Heart left ventricle (tissue), 16 donors: ENCODE measurements around the gene UCHL1. TPM values are rescaled to one million over a fixed set of nuclear protein-coding genes. Genes with fewer than 3 reads are reported as not detected.
A peak's percentile ranks its signal among the peaks of the same experiment; 100 is the strongest.

Experiments used
- ATAC-seq, 4 donors: fragments of 200-7000 bp; cut with Tn5 transposase; one replicate each; pipeline ENCODE4 v1.9.1; 2020 to 2022; ENCODE audit warnings: moderate library complexity in 4 of 4, mild to moderate bottlenecking in 3 of 4, moderate number of reproducible peaks in 1 of 4
- DNase-seq, 5 donors: peaks; one replicate each; pipeline ENCODE4 v3.0.0-alpha.2; 2020
- H3K27ac ChIP-seq, 12 donors: fragments of 200-600 bp; sonication (generic) in 4 of 12; one replicate each; pipeline versions ENCODE4 v1.5.0 to v1.8.0; 2016 to 2022; ENCODE audit warnings: mild to moderate bottlenecking in 2 of 12
- H3K27me3 ChIP-seq, 9 donors: fragments of 200-600 bp; sonication (generic) in 2 of 9; one replicate each; pipeline versions ENCODE4 v1.5.1 to v1.8.0; 2016 to 2022; ENCODE audit warnings: mild to moderate bottlenecking in 3 of 9
- H3K36me3 ChIP-seq, 9 donors: fragments of 200-600 bp; sonication (generic) in 2 of 9; one replicate each; pipeline versions ENCODE4 v1.5.0 to v1.8.0; 2018 to 2022; ENCODE audit warnings: mild to moderate bottlenecking in 2 of 9
- H3K4me1 ChIP-seq, 12 donors: fragments of 200-600 bp; sonication (generic) in 4 of 12; one replicate each; pipeline versions ENCODE4 v1.5.0 to v1.8.0; 2016 to 2022; ENCODE audit warnings: mild to moderate bottlenecking in 3 of 12
- H3K4me3 ChIP-seq, 12 donors: fragments of 200-600 bp; sonication (generic) in 4 of 12; one replicate each; pipeline versions ENCODE4 v1.5.0 to v1.8.0; 2017 to 2022; ENCODE audit warnings: mild to moderate bottlenecking in 9 of 12, moderate library complexity in 4 of 12
- H3K9me3 ChIP-seq, 12 donors: fragments of 200-600 bp; sonication (generic) in 4 of 12; one replicate each; pipeline versions ENCODE4 v1.5.0 to v1.8.0; 2016 to 2022; ENCODE audit warnings: mild to moderate bottlenecking in 1 of 12
- CTCF ChIP-seq, 12 donors: fragments of 200-600 bp; sonication (generic) in 4 of 12; IDR thresholded peaks; one replicate each; pipeline versions ENCODE4 v1.5.0 to v1.8.0; 2018 to 2022; ENCODE audit warnings: antibody characterized with exemption in 12 of 12, mild to moderate bottlenecking in 5 of 12
- POLR2A ChIP-seq, 2 donors: fragments of 450-650 bp; IDR thresholded peaks; one replicate each; pipeline ENCODE4 v1.6.1; 2017; ENCODE audit warnings: antibody characterized with exemption in 2 of 2, mild to moderate bottlenecking in 2 of 2, moderate library complexity in 2 of 2
- WGBS, 4 donors: extraction: QIAGEN DNeasy Blood & Tissue Kit in 2 of 4; methylation state at CpG; one replicate each; pipeline versions ENCODE4 v1.1.5 to v1.1.7; 2013 to 2018; 5-methylcytosine and 5-hydroxymethylcytosine counted together
- intact Hi-C, 10 donors: fragments of 100-400 bp; cut with DNase I; formaldehyde crosslinking; loops; one replicate each; pipeline versions ENCODE4 v1.11.1 to v1.14.2; 2022
- polyA plus RNA-seq, 2 donors: library from polyadenylated mRNA; stranded (reverse); fragments of 200-250 nt; gene quantifications; one replicate each; pipeline ENCODE4 v1.2.3, GENCODE V29; 2013
- total RNA-seq, 9 donors: library from RNA; depleted of rRNA in 2 of 9; stranded (reverse); fragments of >200 nt in 2 of 9; fragmentation: NEBNext Ultra II Directional in 3 of 9; extraction: Animal tissue kit (Norgen Biotek cat#: 25700) in 3 of 9; gene quantifications; one replicate each; pipeline versions ENCODE4 v1.1.0 to v1.2.4, GENCODE V29; 2016 to 2023
- donor health status: ischemic (EF 13 %, LVEDD 7.1; RV severe dilation, severe dysfunction).
- donor health status: healthy with polysubstance abuse.
- donor health status: DM: no; HTN: yes; CAD: no.
- donor health status: DM: no; HTN: no; CAD: no.
- donor health status: ischemic (EF 25% LVEDD 6.9; RV normal size, moderate dysfunction).
- donor health status: ischemic (EF 25% LVEDD 5.7; RV mildly dilated, moderate dysfunction).
- donor health status: healthy.
- donor health status: DM: yes; HTN: yes; CAD: no.
- donor health status: ischemic (EF 35%, LVEDD 5.7; RV mildly dilated, moderate dysfunction).
- donor health status: nonischemic (EF 11% LVEDD 7.7; RV severe dilation, severe dysfunction).
- donor health status: DM: yes; HTN: yes; CAD: no.
- donor health status: PGD.
- donor health status: ischemic (EF 29% LVEDD 5.4; RV normal size, mild dysfunction).
- donor health status: nonischemic (EF 23%, LVEDD 6.1; RV moderate dilation, normal function).

Gene UCHL1
- total and polyA plus RNA-seq, 11 donors = 2.8 to 81.8 (median 17.7) TPM

- WGBS, 4 donors = 66 to 75% (median 69%) methylated on average over 8 of the region's 8 CpGs
- peak in 2 of 4 donors; percentile 18 to 41 for ATAC-seq
- intact Hi-C loops = loop anchor here (2.0 to 10.0 kb wide), 10 partner anchors 77 to 607 kb away; partner anchors contain the start of gene LIMCH1 (in 1 of the 10)
These were observed 23.3 kb downstream of the UCHL1 start for GRCh38 chr4:41280010-41280409.

GRCh38 chr4:41281038-41281634 lies 24.4 kb downstream of the UCHL1 start:
- TF ChIP-seq POLR2A (IDR thresholded peaks at IDR 0.05) = no peak
- peak; percentile 78 to 94 (median 87) for TF ChIP-seq CTCF (IDR thresholded peaks at IDR 0.05)
- no peaks in the 10 kb centered on the region for H3K36me3 ChIP-seq
- H3K4me1 ChIP-seq = peaks cover 0 to 7% (median 0%) of the 10 kb centered on the region in 12 donors
- DNase-seq (peak in 2 of 5 donors; percentile 35 to 50), ATAC-seq (peak; percentile 94 to 96 (median 95))
- intact Hi-C loops = loop anchor here (1.0 to 10.0 kb wide), 12 partner anchors 76 to 606 kb away; partner anchors contain the start of gene LIMCH1 (in 1 of the 10)
- H3K9me3 ChIP-seq = no peaks in the 10 kb centered on the region
- no peak overlapping the region for H3K27ac ChIP-seq
- H3K4me3 ChIP-seq = no peak overlapping the region
- 11 to 16% (median 14%) methylated on average over 7 of the region's 7 CpGs for WGBS, 4 donors
- peaks cover 0 to 4% (median 0%) of the 10 kb centered on the region in 9 donors for H3K27me3 ChIP-seq

More at GRCh38 chr4:41280010-41280409, 23.3 kb downstream of the UCHL1 start:
- TF ChIP-seq POLR2A (IDR thresholded peaks at IDR 0.05) = no peak
- no peak for TF ChIP-seq CTCF (IDR thresholded peaks at IDR 0.05)
- no peak for DNase-seq
- Histone ChIP-seq H3K27ac (no peak overlapping the region), H3K36me3 (no peaks in the 10 kb centered on the region), H3K4me1 (peaks cover 0 to 7% (median 0%) of the 10 kb centered on the region in 12 donors), H3K27me3 (peaks cover 0 to 4% (median 0%) of the 10 kb centered on the region in 9 donors), H3K4me3 (no peak overlapping the region), H3K9me3 (no peaks in the 10 kb centered on the region)

- DNase-seq (no peak), ATAC-seq (no peak)
- Histone ChIP-seq H3K4me1 (peaks cover 0 to 7% (median 0%) of the 10 kb centered on the region in 12 donors), H3K9me3 (no peaks in the 10 kb centered on the region), H3K27ac (no peak overlapping the region), H3K4me3 (no peak overlapping the region), H3K36me3 (no peaks in the 10 kb centered on the region), H3K27me3 (peaks cover 0 to 4% (median 0%) of the 10 kb centered on the region in 9 donors)
- intact Hi-C loops = loop anchor here in 6 of 10 donors (5.0 to 10.0 kb wide), 7 partner anchors 75 to 605 kb away; partner anchors contain the start of gene LIMCH1 (in 1 of the 6)
- WGBS, 4 donors = 0 to 40% (median 3%) methylated on average over 1 of the region's 1 CpG
- no peak for TF ChIP-seq POLR2A (IDR thresholded peaks at IDR 0.05)
- TF ChIP-seq CTCF (IDR thresholded peaks at IDR 0.05) = no peak
These were observed 25.6 kb downstream of the UCHL1 start for GRCh38 chr4:41282366-41282765.

- H3K27ac ChIP-seq = no peak overlapping the region
- H3K4me3 ChIP-seq = no peak overlapping the region
- TF ChIP-seq CTCF (IDR thresholded peaks at IDR 0.05) (no peak), POLR2A (IDR thresholded peaks at IDR 0.05) (no peak)
- H3K27me3 ChIP-seq = no peaks in the 10 kb centered on the region
- no peaks in the 10 kb centered on the region for H3K36me3 ChIP-seq
- WGBS, 4 donors = 91 to 95% (median 92%) methylated on average over 6 of the region's 6 CpGs
- peaks cover 0 to 10% (median 0%) of the 10 kb centered on the region in 12 donors for H3K9me3 ChIP-seq
- H3K4me1 ChIP-seq = peaks cover 0 to 11% (median 0%) of the 10 kb centered on the region in 12 donors
- intact Hi-C loops = loop anchor here in 2 of 10 donors (10.0 kb wide), 2 partner anchors 239 to 249 kb away; partner anchors contain the start of gene LIMCH1 (in 1 of the 2)
- DNase-seq (no peak), ATAC-seq (no peak)
These were observed 28.6 kb downstream of the UCHL1 start for GRCh38 chr4:41285202-41285863.
